Left renal cortex interstitium (tissue), 4 donors: Measurements from ENCODE around the gene OR8K5. TPM values are rescaled to one million over a fixed set of nuclear protein-coding genes. Genes with fewer than 3 reads are reported as not detected.
"Not testable (repeated sequence)": the region's sequence is repeated elsewhere in the genome, so short reads cannot be mapped to it uniquely, and the experiment has no call there.

Experiments
- DNase-seq, 4 donors: peaks; one replicate each; pipeline ENCODE4 v3.0.0-alpha.2; 2013; ENCODE audit warnings: low read depth in 4 of 4, low spot score in 2 of 4, missing footprints in 1 of 4
- polyA plus RNA-seq, 4 donors: library from polyadenylated mRNA; unstranded; fragments of 120-200 nt; gene quantifications; one replicate each; pipeline ENCODE4 v1.2.1, GENCODE V29; 2013; ENCODE audit not compliant: insufficient read length in 4 of 4

Gene OR8K5
- polyA plus RNA-seq, result not detected

GRCh38 chr11:56160217-56160616, at the start of gene OR8K5:
Gene OR8K5, minus strand, starts transcription at chr11:56160317. Its CDS starts 0 bp downstream, at chr11:56160317.
- DNase-seq, result no peak

- no peak for DNase-seq
These were observed 47.7 kb upstream of the OR8K5 start for GRCh38 chr11:56207790-56208189.

GRCh38 chr11:56197367-56197766, 37.2 kb upstream of the OR8K5 start:
- no peak for DNase-seq

GRCh38 chr11:56196705-56197104, 36.6 kb upstream of the OR8K5 start:
- DNase-seq, result no peak

- DNase-seq, result no peak
These were observed 28.5 kb upstream of the OR8K5 start for GRCh38 chr11:56188602-56189001.

GRCh38 chr11:56183459-56183858, 23.3 kb upstream of the OR8K5 start:
- DNase-seq, result no peak

- no peak for DNase-seq
These were observed 16.2 kb upstream of the OR8K5 start, which contains the start of gene OR5J2 for GRCh38 chr11:56176318-56176717. Gene OR5J2, plus strand, starts transcription at chr11:56176618. Its CDS starts 0 bp downstream, at chr11:56176618.

- DNase-seq, result no peak
These were observed 12.2 kb upstream of the OR8K5 start for GRCh38 chr11:56172256-56172830.

- DNase-seq, result no peak
These were observed 3.7 kb upstream of the OR8K5 start for GRCh38 chr11:56163804-56164203.

- DNase-seq, result no peak
These were observed 7.8 kb downstream of the OR8K5 start for GRCh38 chr11:56152333-56152732.

- DNase-seq, result no peak
These were observed 8.7 kb downstream of the OR8K5 start for GRCh38 chr11:56151376-56151775.

GRCh38 chr11:56143681-56144080, 16.4 kb downstream of the OR8K5 start:
- DNase-seq, result not testable (repeated sequence)

GRCh38 chr11:56140151-56140661, 19.9 kb downstream of the OR8K5 start, which contains the start of gene OR8J3:
Gene OR8J3, minus strand, starts transcription at chr11:56140201. Its CDS starts 2,483 bp downstream, at chr11:56137718.
- no peak for DNase-seq

GRCh38 chr11:56122073-56122472, 38.0 kb downstream of the OR8K5 start, which contains the start of gene OR8H3:
Gene OR8H3, plus strand, starts transcription at chr11:56122373. Its CDS starts 0 bp downstream, at chr11:56122373.
- no peak for DNase-seq

Other genes starting within 250 kb of the OR8K5 start
- gene OR5W2, start 245.7 kb downstream of the OR8K5 start, polyA plus RNA-seq, result not detected
- not detected for gene OR5I1, start 223.9 kb downstream of the OR8K5 start, polyA plus RNA-seq
- gene OR10AG1, start 190.4 kb downstream of the OR8K5 start, polyA plus RNA-seq, result not detected
- gene OR5F1, start 165.7 kb downstream of the OR8K5 start, polyA plus RNA-seq, result not detected
- under 1 TPM in 3 of 4 donors, not detected in 1; 0.03 to 0.09 (median 0.09) TPM for gene OR5AS1, start 132.7 kb downstream of the OR8K5 start, polyA plus RNA-seq
- gene OR8I2, start 67.0 kb downstream of the OR8K5 start, polyA plus RNA-seq, result not detected
- under 1 TPM in 2 of 4 donors, not detected in 2; 0.07 to 0.08 TPM for gene OR8H2, start 56.6 kb downstream of the OR8K5 start, polyA plus RNA-seq
- gene OR8H3, start 37.9 kb downstream of the OR8K5 start, polyA plus RNA-seq, result not detected
- not detected for gene OR8J3, start 20.1 kb downstream of the OR8K5 start, polyA plus RNA-seq
- not detected for gene OR5J2, start 16.3 kb upstream of the OR8K5 start, polyA plus RNA-seq
- gene OR5T2, start 73.9 kb upstream of the OR8K5 start, polyA plus RNA-seq, result not detected
- not detected for gene OR5T3, start 91.9 kb upstream of the OR8K5 start, polyA plus RNA-seq
- gene OR5T1, start 113.8 kb upstream of the OR8K5 start, polyA plus RNA-seq, result not detected
- not detected for gene OR8H1, start 131.9 kb upstream of the OR8K5 start, polyA plus RNA-seq
- gene OR8K3, start 154.8 kb upstream of the OR8K5 start, polyA plus RNA-seq, result not detected
- gene OR8K1, start 185.7 kb upstream of the OR8K5 start, polyA plus RNA-seq, result not detected
- gene OR8J1, start 194.0 kb upstream of the OR8K5 start, polyA plus RNA-seq, result not detected
- gene OR8U1, start 215.3 kb upstream of the OR8K5 start, polyA plus RNA-seq, result not detected